Parathyroid adenoma (tissue), 2 donors: ENCODE measurements around the gene FOXO3.
A peak's percentile ranks its signal among the peaks of the same experiment; 100 is the strongest.

Source experiments
- H2AFZ ChIP-seq: fragments of 300-600 bp; sonication (generic); one replicate; pipeline ENCODE4 v1.7.0; 2017; ENCODE audit warnings: antibody characterized with exemption, mild to moderate bottlenecking
- H3K27ac ChIP-seq: fragments of 300-600 bp; sonication (generic); one replicate; pipeline ENCODE4 v1.7.0; 2017
- H3K27me3 ChIP-seq: fragments of 300-600 bp; sonication (generic); one replicate; pipeline ENCODE4 v1.7.0; 2017; ENCODE audit warnings: low read length; ENCODE audit not compliant: control insufficient read depth, insufficient read depth
- H3K36me3 ChIP-seq: fragments of 300-600 bp; sonication (generic); one replicate; pipeline ENCODE4 v1.7.0; 2017; ENCODE audit warnings: low read length; ENCODE audit not compliant: control insufficient read depth, insufficient read depth
- H3K4me1 ChIP-seq: fragments of 300-600 bp; sonication (generic); one replicate; pipeline ENCODE4 v1.7.0; 2017; ENCODE audit warnings: control low read depth
- H3K4me2 ChIP-seq: fragments of 300-600 bp; sonication (generic); one replicate; pipeline ENCODE4 v1.7.0; 2017; ENCODE audit warnings: low read length
- H3K4me3 ChIP-seq: fragments of 300-600 bp; sonication (generic); one replicate; pipeline ENCODE4 v1.7.0; 2017; ENCODE audit warnings: low read depth, low read length
- H3K79me2 ChIP-seq: fragments of 300-600 bp; sonication (generic); one replicate; pipeline ENCODE4 v1.7.0; 2017; ENCODE audit warnings: control low read depth
- H3K9ac ChIP-seq: fragments of 300-600 bp; sonication (generic); one replicate; pipeline ENCODE4 v1.7.0; 2017; ENCODE audit warnings: mild to moderate bottlenecking
- H3K9me3 ChIP-seq: fragments of 300-600 bp; sonication (generic); one replicate; pipeline ENCODE4 v1.7.0; 2017; ENCODE audit warnings: low read length; ENCODE audit not compliant: control insufficient read depth
- TF ChIP-seq, protein P1 (sequence below): fragments of 300-600 bp; sonication (generic); IDR thresholded peaks from one replicate; pipeline ENCODE4 v1.7.0; 2017; ENCODE audit warnings: antibody characterized with exemption, mild to moderate bottlenecking
- donor health status: primary hyperparathyroidism.

Gene FOXO3

DNA sequence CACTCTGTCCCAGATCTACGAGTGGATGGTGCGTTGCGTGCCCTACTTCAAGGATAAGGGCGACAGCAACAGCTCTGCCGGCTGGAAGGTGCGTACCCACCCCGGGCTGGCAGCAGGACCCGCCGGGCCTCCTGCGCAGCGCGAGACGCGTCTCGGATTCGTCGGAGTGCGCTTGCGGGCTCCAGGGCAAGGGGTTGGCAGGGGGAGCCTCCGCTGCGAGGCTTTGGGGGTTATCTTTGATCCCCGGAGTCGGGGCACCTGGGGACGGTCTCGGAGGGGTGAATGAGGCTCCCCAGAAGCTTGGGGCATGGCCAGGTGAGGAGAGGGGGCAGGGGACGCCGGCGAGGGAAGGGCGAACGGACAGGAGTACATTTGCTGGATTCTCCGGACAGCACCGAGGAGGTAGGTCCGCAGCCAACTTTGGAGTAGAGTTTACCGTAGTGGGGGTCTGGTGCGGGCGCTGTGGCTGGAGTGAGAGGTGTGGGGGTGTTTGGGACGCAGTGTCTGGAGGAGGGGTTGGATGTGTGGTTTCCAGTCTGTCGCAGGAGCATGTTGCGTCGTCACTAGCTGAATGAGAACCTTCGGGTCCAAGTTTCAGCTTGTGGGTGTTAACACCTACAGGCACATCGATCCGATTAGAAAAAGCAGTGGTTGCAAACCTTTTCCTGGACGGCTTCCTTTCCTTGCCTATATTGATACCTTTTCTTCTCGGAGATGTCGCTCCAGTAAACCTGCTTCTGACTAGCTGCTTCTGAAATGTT, 1.2 kb downstream of the FOXO3 start:
- H3K4me3 ChIP-seq: peak overlapping the region; percentile 12
- H3K36me3 ChIP-seq: no peaks in the 10 kb centered on the region
- TF ChIP-seq, protein P1, sequence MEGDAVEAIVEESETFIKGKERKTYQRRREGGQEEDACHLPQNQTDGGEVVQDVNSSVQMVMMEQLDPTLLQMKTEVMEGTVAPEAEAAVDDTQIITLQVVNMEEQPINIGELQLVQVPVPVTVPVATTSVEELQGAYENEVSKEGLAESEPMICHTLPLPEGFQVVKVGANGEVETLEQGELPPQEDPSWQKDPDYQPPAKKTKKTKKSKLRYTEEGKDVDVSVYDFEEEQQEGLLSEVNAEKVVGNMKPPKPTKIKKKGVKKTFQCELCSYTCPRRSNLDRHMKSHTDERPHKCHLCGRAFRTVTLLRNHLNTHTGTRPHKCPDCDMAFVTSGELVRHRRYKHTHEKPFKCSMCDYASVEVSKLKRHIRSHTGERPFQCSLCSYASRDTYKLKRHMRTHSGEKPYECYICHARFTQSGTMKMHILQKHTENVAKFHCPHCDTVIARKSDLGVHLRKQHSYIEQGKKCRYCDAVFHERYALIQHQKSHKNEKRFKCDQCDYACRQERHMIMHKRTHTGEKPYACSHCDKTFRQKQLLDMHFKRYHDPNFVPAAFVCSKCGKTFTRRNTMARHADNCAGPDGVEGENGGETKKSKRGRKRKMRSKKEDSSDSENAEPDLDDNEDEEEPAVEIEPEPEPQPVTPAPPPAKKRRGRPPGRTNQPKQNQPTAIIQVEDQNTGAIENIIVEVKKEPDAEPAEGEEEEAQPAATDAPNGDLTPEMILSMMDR: no peak
- no peaks in the 10 kb centered on the region for H3K27me3 ChIP-seq
- H3K9me3 ChIP-seq: no peaks in the 10 kb centered on the region
- peaks cover 30% of the 10 kb centered on the region for H3K79me2 ChIP-seq
- no peak overlapping the region for H3K9ac ChIP-seq
- H3K4me1 ChIP-seq: peaks cover 32% of the 10 kb centered on the region
- H3K4me2 ChIP-seq: peak overlapping the region; percentile 66
- no peak overlapping the region for H2AFZ ChIP-seq
- peak overlapping the region; percentile 29 for H3K27ac ChIP-seq

DNA sequence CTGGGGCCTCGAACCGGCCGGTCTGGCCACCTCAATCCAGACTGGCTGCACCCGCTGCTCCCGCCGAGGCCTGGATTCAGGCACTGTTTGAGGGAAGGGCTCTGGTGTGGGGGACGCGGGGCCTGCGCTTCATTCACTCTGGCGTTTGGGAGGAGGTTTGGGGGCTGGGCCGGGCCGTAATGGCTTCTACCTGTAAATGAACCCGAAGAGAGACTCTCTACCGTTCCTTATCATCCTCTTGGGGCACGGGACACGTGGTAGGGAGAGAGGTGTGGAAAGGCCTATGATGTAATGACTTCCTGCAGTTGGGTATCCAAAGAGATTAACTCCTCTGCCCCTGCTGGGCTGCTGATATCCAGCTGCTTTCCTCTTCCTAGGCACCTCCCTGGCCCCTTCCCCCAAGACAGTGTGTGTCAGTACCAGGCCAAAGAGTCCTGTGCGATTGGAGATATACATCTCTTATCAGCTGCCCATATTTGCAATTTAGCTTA, 1.8 kb downstream of the FOXO3 start:
- Histone ChIP-seq H3K79me2 (peaks cover 37% of the 10 kb centered on the region), H3K36me3 (no peaks in the 10 kb centered on the region), H3K27me3 (no peaks in the 10 kb centered on the region), H2AFZ (no peak overlapping the region), H3K4me2 (peak overlapping the region; percentile 66), H3K4me1 (peaks cover 29% of the 10 kb centered on the region), H3K4me3 (peak overlapping the region; percentile 12), H3K9ac (no peak overlapping the region), H3K27ac (peak overlapping the region; percentile 24), H3K9me3 (no peaks in the 10 kb centered on the region)
- TF ChIP-seq, protein P1: no peak

DNA sequence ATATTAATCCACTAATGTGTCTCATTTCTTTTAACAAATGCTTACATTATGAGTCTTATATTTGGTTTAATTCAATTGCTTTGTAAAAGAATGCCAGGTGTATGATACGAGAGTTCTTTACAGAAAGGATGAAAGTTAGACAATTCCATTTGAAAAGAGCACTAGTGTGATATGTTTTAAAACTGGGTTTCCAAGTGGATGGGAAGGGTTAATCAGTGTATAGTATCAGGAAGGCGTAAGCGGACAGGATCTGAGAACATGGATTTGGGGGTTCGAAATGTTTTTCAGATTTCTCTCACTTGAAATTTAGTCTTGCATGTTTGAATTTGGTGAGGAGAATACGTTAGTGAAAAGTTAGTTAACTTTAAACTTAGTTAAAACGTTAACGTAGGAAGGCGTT, 2.6 kb downstream of the FOXO3 start:
- TF ChIP-seq, protein P1: no peak
- H3K9ac ChIP-seq: no peak overlapping the region
- H3K4me2 ChIP-seq: peak overlapping the region; percentile 15
- H3K27me3 ChIP-seq: no peaks in the 10 kb centered on the region
- H3K27ac ChIP-seq: peak overlapping the region; percentile 24
- H3K36me3 ChIP-seq: no peaks in the 10 kb centered on the region
- peaks cover 29% of the 10 kb centered on the region for H3K4me1 ChIP-seq
- H3K4me3 ChIP-seq: no peak overlapping the region
- no peak overlapping the region for H2AFZ ChIP-seq
- peaks cover 42% of the 10 kb centered on the region for H3K79me2 ChIP-seq
- H3K9me3 ChIP-seq: no peaks in the 10 kb centered on the region

DNA sequence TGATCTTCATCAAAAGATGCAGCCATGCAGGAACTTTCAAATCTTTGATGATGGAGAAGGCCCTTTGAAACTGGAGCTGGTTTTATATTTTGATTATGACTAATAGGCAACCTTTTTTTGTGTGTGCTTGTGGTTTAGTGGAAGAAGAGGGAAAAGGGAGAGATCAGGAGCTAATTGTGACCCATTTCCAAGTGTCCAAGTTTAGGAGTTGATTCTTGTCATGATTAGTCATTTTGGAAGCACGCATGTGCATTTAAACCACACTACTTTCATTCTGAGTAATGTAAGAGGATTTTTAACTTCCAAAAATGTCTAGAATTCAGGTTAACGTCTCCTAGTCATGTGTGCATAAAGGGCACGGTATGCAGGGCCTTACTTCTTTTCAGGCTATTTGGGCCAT, 3.5 kb downstream of the FOXO3 start:
- H3K4me1 ChIP-seq: peaks cover 29% of the 10 kb centered on the region
- peaks cover 49% of the 10 kb centered on the region for H3K79me2 ChIP-seq
- TF ChIP-seq, protein P1: no peak
- H3K4me3 ChIP-seq: no peak overlapping the region
- no peaks in the 10 kb centered on the region for H3K27me3 ChIP-seq
- no peak overlapping the region for H2AFZ ChIP-seq
- H3K9ac ChIP-seq: no peak overlapping the region
- H3K36me3 ChIP-seq: no peaks in the 10 kb centered on the region
- H3K4me2 ChIP-seq: no peak overlapping the region
- peak overlapping the region; percentile 46 for H3K27ac ChIP-seq
- H3K9me3 ChIP-seq: no peaks in the 10 kb centered on the region
